Ramos (cell line): ENCODE measurements around the gene NXPH4.

ENCODE experiments used
- in situ Hi-C: fragments of 300-500 bp; cut with MboI; formaldehyde crosslinking; loops from one replicate; pipeline ENCODE4 v1.14.3; 2022; ENCODE audit warnings: low sequenced_read_pairs; ENCODE audit not compliant: unreplicated experiment

NXPH4 gene

DNA sequence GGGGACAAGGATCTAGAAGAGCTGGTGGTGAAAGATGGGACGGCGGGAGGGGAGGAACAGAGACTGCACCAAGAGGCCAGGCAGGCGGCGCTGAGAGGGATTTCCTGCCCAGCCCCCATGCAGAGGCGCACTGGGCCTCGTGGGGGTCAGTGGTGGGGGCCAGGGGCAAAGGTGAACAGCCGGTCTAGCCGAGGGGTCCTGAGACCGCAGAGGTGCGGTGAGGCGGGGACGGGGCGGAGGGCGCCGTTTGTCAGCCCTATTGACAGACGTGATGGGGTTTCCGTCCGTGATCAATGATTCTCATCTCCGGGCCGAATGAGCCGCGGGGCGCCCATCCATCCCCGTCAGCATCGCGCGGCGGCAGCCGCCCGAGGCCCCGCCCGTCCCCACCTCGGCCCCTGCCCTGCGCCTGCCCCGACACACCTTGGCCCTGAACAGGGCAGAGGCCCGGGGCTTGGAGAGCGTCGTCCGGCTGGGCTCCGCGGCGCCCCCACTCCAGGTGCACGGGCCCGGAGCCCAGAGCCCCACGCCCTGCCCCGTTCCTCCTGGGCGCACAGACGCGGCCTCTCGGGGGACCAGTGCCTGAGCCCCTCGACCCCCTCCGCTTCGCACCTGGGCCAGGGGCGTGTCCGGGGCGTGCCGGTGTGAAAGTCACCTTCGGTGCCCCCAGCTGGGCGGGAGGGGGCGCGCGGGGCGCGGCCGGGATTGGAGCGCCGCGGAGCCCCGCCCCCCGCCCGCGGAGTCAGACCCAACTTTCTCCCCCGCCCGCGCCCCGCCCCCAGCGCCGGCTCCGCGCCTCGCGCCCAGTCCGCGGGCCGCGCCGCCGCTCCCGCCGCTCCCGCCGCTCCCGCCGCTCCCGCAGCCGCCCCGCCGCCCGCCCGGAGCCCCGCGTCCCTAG, at the start of gene NXPH4:
NXPH4 (plus strand) TSS at position 781 of the 898 bp plus-strand sequence. CDS start 176 bp downstream, outside the sequence.
- in situ Hi-C loops: no loop called here

DNA sequence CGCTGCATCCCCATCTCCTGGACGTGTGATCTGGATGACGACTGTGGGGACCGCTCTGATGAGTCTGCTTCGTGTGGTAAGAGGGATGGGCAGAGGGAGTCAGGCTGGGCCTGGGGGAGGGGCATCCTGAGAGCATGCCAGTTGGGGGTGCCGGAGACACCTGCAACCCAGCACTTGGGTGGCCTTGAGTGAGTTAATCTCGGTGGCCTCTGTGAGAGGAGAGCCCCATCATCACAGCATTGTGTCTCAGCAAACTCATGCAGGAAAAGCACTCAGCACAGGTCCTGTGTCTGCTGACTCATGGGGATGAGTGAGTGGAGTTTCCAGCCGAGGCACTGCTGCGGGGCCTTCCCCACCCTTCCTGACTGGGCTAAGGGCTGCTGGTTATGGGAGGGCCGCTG, 49.6 kb upstream of the NXPH4 start:
- in situ Hi-C loops: no loop called here

GRCh38 chr12:57168058-57168457, 48.5 kb upstream of the NXPH4 start:
- in situ Hi-C loops: no loop called here

- in situ Hi-C loops: no loop called here
These were observed 47.4 kb upstream of the NXPH4 start for GRCh38 chr12:57169046-57169795.

GRCh38 chr12:57169969-57170368, 46.6 kb upstream of the NXPH4 start:
- in situ Hi-C loops: no loop called here

DNA sequence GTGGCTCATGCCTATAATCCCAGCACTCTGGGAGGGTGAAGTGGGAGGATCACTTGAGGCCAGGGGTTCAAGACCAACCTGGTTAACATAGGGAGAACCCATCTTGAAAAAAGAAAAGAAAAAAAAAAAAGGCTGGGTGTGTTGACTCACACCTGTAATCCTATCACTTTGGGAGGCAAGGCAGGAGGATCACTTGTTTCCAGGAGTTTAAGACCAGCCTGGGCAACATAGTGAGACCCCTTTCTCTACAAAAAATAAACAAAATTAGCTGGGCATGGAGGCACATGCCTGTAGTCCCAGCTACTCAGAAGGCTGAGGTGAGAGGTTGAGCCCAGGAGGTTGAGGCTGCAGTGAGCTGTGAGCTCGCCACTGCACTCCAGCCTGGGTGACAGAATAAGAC, 46.2 kb upstream of the NXPH4 start:
- in situ Hi-C loops: no loop called here

DNA sequence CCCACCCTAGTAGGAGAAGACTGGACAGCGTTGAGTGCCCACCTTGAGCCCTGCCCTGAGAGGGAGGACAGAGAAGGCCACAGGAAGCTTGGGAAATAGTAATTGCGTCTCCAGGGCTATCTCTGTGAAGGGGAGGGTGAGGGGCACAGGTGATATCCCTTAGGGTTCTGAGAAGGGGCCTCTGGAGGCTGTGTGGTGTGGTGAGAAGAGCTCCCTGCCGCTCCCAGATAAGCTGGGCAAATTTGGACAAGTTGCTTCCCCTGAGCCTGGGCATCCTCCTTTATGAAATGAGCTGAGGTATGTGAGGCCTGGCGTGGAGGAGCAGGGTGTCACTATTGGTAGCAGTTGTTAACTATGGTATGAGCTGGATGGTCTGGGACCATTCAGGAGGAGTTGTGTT, 45.7 kb upstream of the NXPH4 start:
- in situ Hi-C loops: no loop called here

GRCh38 chr12:57171668-57172067, 44.9 kb upstream of the NXPH4 start:
- in situ Hi-C loops: no loop called here

- in situ Hi-C loops: no loop called here
These were observed 43.5 kb upstream of the NXPH4 start for GRCh38 chr12:57173089-57173488.

- in situ Hi-C loops: no loop called here
These were observed 42.9 kb upstream of the NXPH4 start for GRCh38 chr12:57173683-57174082.

- in situ Hi-C loops: no loop called here
These were observed 41.0 kb upstream of the NXPH4 start for GRCh38 chr12:57175428-57176138.

GRCh38 chr12:57176139-57176477, 40.5 kb upstream of the NXPH4 start:
- in situ Hi-C loops: no loop called here

DNA sequence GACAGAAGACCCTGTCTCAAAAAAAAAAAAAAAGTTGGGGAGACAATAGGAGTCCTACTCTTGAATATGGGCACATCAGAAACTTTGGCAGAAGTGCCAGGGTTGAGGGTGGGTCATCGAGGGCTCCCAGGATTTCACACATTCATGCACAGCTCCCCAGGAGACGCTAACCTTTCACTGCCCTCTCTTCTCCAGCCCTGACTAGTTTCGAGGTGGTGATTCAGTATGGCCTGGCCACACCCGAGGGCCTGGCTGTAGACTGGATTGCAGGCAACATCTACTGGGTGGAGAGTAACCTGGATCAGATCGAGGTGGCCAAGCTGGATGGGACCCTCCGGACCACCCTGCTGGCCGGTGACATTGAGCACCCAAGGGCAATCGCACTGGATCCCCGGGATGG, 39.7 kb upstream of the NXPH4 start:
- in situ Hi-C loops: no loop called here

GRCh38 chr12:57177354-57177753, 39.2 kb upstream of the NXPH4 start:
- in situ Hi-C loops: no loop called here

DNA sequence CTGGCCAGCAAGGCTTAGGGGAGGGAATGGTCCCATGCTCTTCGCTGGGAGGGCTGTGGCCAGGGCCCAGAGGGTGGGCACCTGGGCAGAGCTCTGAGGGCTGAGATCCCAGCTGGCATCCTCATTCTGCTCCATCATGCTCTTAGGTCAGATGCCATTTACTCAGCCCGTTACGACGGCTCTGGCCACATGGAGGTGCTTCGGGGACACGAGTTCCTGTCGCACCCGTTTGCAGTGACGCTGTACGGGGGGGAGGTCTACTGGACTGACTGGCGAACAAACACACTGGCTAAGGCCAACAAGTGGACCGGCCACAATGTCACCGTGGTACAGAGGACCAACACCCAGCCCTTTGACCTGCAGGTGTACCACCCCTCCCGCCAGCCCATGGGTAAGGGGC, 38.4 kb upstream of the NXPH4 start:
- in situ Hi-C loops: no loop called here

- in situ Hi-C loops: no loop called here
These were observed 37.1 kb upstream of the NXPH4 start for GRCh38 chr12:57179331-57180086.

DNA sequence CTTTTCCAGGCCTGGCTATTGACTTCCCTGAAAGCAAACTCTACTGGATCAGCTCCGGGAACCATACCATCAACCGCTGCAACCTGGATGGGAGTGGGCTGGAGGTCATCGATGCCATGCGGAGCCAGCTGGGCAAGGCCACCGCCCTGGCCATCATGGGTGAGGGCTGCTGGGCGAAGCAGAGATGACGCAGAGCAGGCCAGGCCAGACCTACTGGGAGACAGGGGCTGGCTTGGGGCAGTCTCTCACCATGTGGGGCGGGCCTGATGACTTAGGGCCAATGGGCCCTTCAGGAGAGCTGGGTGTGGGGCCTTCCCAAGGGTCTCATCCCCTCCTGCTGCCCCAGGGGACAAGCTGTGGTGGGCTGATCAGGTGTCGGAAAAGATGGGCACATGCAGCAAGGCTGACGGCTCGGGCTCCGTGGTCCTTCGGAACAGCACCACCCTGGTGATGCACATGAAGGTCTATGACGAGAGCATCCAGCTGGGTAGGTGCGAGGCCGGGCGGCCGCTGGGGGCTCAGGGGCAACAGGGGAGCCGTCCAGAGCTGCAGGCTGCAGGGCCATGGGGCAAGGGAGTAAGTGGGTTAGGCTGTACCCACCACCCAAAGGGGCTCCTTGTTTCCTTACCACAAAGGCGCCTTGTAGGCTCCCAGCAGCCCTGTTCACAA, 36.1 kb upstream of the NXPH4 start:
- in situ Hi-C loops: no loop called here

GRCh38 chr12:57181072-57181471, 35.5 kb upstream of the NXPH4 start:
- in situ Hi-C loops: no loop called here

- in situ Hi-C loops: no loop called here
These were observed 34.9 kb upstream of the NXPH4 start for GRCh38 chr12:57181561-57182155.
